ENCODE results near the gene BIK. TPM values are rescaled to one million over a fixed set of nuclear protein-coding genes. Genes with fewer than 3 reads are reported as not detected.
A peak's percentile ranks its signal among the peaks of the same experiment; 100 is the strongest.

BIK gene
- total and polyA plus RNA-seq, 2 experiments from 2014 or later = 9.6 to 9.8 TPM

GRCh38 chr22:43167001-43167589 is 56.5 kb downstream of the BIK start (continued):
- TF ChIP-seq, protein P1, sequence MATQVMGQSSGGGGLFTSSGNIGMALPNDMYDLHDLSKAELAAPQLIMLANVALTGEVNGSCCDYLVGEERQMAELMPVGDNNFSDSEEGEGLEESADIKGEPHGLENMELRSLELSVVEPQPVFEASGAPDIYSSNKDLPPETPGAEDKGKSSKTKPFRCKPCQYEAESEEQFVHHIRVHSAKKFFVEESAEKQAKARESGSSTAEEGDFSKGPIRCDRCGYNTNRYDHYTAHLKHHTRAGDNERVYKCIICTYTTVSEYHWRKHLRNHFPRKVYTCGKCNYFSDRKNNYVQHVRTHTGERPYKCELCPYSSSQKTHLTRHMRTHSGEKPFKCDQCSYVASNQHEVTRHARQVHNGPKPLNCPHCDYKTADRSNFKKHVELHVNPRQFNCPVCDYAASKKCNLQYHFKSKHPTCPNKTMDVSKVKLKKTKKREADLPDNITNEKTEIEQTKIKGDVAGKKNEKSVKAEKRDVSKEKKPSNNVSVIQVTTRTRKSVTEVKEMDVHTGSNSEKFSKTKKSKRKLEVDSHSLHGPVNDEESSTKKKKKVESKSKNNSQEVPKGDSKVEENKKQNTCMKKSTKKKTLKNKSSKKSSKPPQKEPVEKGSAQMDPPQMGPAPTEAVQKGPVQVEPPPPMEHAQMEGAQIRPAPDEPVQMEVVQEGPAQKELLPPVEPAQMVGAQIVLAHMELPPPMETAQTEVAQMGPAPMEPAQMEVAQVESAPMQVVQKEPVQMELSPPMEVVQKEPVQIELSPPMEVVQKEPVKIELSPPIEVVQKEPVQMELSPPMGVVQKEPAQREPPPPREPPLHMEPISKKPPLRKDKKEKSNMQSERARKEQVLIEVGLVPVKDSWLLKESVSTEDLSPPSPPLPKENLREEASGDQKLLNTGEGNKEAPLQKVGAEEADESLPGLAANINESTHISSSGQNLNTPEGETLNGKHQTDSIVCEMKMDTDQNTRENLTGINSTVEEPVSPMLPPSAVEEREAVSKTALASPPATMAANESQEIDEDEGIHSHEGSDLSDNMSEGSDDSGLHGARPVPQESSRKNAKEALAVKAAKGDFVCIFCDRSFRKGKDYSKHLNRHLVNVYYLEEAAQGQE (IDR thresholded peaks at IDR 0.05; ENCODE audit: unreplicated experiment) = no peak
- TF ChIP-seq ZNF114 (CRISPR knock-in tag; IDR thresholded peaks at IDR 0.05) (no peak), EZH2 (IDR thresholded peaks at IDR 0.05; ENCODE audit: low read depth, unreplicated experiment) (no peak), EZH2phosphoT487 (IDR thresholded peaks at IDR 0.05; ENCODE audit: unreplicated experiment) (no peak)

DNA sequence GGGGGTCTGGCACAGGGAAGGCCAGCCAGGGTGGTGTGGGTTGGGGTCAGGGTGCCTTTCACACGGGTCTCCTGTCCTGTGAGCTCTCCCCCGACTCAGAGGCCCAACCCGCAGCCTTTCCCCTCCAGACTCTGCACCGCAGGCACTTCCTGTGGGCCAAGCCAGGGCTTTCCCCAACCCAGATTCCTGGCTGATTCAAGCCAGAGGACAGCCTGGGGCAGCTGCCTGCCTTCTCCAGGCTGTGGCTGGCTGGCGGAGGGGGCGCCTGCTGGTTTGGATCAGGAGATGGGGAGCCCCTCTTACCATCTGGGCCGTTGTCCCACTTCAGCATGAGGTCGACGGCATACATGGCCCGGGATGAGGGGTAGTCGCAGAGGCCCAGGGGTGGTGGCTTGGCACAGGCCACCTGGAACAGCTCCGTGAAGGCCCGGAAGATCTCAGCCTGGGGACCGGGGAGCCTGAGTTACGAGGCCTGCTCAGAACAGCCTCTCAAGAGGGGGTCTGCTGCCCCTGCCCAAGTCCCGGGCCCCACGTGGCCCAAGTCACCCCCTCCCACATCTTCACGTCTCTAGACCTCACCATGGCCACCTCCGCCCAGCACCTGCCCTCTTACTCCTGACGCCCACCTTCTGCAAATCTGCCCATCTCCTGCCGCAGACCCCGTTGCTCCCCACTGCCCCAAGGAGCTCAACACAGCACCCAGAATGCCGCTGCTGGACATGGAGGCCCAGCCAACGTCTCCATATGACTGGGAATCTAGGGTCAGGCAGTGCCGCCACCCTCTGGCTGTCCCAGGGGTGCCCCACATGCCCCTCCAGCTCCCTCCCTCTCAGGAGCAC is 58.1 kb downstream of the BIK start:
- H3K27ac ChIP-seq (ENCODE audit: low read depth) = no peak overlapping the region
- no peak for ATAC-seq
- no peak overlapping the region for H3K4me3 ChIP-seq
- no peak overlapping the region for H3K4me2 ChIP-seq
- Mint-ChIP-seq H3K4me1 (no peaks in the 10 kb centered on the region; the same call in 2 of the 3 replicates), H3K4me3 (no peak overlapping the region), H3K27me3 (ENCODE audit: insufficient read depth, low read depth, poor library complexity) (peaks cover 6% of the 10 kb centered on the region), H3K36me3 (ENCODE audit: low read depth) (peaks cover 62% of the 10 kb centered on the region), H3K27ac (peak overlapping the region; percentile 21; the same call in 1 of the 2 replicates), H3K9me3 (peaks cover 3% of the 10 kb centered on the region; the same call in 1 of the 3 replicates)
- H2AFZ ChIP-seq = no peak overlapping the region
- TF ChIP-seq NANOG (IDR thresholded peaks at IDR 0.05; ENCODE audit: borderline replicate concordance) (no peak), CREB1 (CRISPR knock-in tag; IDR thresholded peaks at IDR 0.05; ENCODE audit: low read depth) (no peak), EZH2 (IDR thresholded peaks at IDR 0.05; ENCODE audit: low read depth, unreplicated experiment) (no peak), ZNF114 (CRISPR knock-in tag; IDR thresholded peaks at IDR 0.05) (no peak), JUNB (IDR thresholded peaks at IDR 0.05; ENCODE audit: unreplicated experiment) (no peak)
- H3K4me1 ChIP-seq (ENCODE audit: insufficient read depth) = no peaks in the 10 kb centered on the region
- no peak for DNase-seq (ENCODE audit: low spot score)
- no peaks in the 10 kb centered on the region for H3K79me2 ChIP-seq (replicated peaks; ENCODE audit: insufficient read depth)
- no peaks in the 10 kb centered on the region for H4K20me1 ChIP-seq (replicated peaks; ENCODE audit: insufficient read depth)
- peaks cover 13% of the 10 kb centered on the region; the same call in 1 of the 2 replicates for H3K36me3 ChIP-seq (ENCODE audit: insufficient read depth)
- H3K9me2 ChIP-seq (ENCODE audit: insufficient read depth) = no peaks in the 10 kb centered on the region
- H3F3A ChIP-seq (replicated peaks; ENCODE audit: low read depth) = 0 out of 2 replicates have a peak, but pooled peaks cover 5% of the 10 kb centered on the region
- H3K27me3 ChIP-seq (ENCODE audit: insufficient read depth) = no peaks in the 10 kb centered on the region
